AG04450 (cell line): ENCODE measurements around the gene TANC1. TPM values are rescaled to one million over a fixed set of nuclear protein-coding genes. Genes with fewer than 3 reads are reported as not detected.

Source experiments
- CTCF ChIA-PET: fragments of 300-600, 350-600 bp; formaldehyde crosslinking; extraction: SDS; loops from one replicate; lab custom pipeline; 2022; ENCODE audit warnings: antibody characterized with exemption, inconsistent platforms; lab: Charles Lee
- POLR2A ChIA-PET: fragments of 350-600 bp; formaldehyde crosslinking; extraction: SDS; loops from one replicate; lab custom pipeline; 2021; ENCODE audit warnings: antibody characterized with exemption, inconsistent platforms; lab: Yijun Ruan, JAX
- DNase-seq: peaks from one replicate; pipeline ENCODE4 v3.0.0-alpha.2; 2011; ENCODE audit warnings: low read depth, low spot score
- H3K27ac ChIP-seq: one replicate; pipeline ENCODE4 v1.5.1; 2012; ENCODE audit warnings: low read depth, low read length, control low read depth
- H3K27me3 ChIP-seq: one replicate; pipeline ENCODE4 v1.6.0; 2012; ENCODE audit warnings: low read length; ENCODE audit not compliant: control insufficient read depth, insufficient read depth
- H3K4me3 ChIP-seq: 2 replicates; pipeline ENCODE4 v1.5.1; 2011; ENCODE audit warnings: mild to moderate bottlenecking, low read depth, low read length, control low read depth
- H3K9me3 ChIP-seq: 2 replicates; pipeline ENCODE4 v1.5.1; 2012; ENCODE audit warnings: low read length; ENCODE audit not compliant: control insufficient read depth, insufficient read depth
- polyA plus RNA-seq: library from polyadenylated mRNA; depleted of rRNA; stranded (reverse); fragments of >200 nt; gene quantifications from 2 replicates; pipeline ENCODE4 v1.2.3, GENCODE V29; 2011
- TF ChIP-seq, protein P1 (sequence below): IDR thresholded peaks from 2 replicates; pipeline ENCODE4 v1.5.1; 2011; ENCODE audit warnings: low read depth, low read length, control low read depth, inconsistent platforms

Gene TANC1
- polyA plus RNA-seq, 1 experiment: 28.0 TPM

DNA sequence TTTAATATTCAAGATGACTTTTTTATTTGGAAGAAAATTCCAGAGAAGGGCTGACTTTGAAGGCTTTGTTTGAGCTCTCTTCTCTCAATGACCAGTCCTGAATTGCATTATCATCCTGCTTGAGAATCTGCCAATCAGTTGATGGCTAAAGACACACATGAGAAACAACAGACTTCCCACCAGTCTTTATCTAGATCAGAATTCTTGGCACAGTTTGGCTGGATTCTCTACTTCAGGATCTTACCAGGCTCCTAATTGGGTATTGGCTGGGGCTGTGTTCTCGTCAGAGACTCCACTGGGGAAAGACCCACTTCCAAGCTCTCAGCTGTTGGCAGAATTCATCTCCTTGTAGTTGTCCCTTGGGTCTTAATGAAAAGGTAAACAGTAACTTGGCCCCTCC is 232.1 kb downstream of the TANC1 start:
- CTCF ChIA-PET: no interaction called here

GRCh38 chr2:159201360-159202063 is 233.1 kb downstream of the TANC1 start:
- CTCF ChIA-PET: no interaction called here

More for the DNA sequence above, 232.1 kb downstream of the TANC1 start:
- H3K27me3 ChIP-seq: no peaks in the 10 kb centered on the region
- POLR2A ChIA-PET: interaction anchor here (0.6 kb wide), 1 partner anchor 68 kb away, joined by 3 read pairs; no protein-coding TSS in a partner anchor
- DNase-seq: no peak
- TF ChIP-seq, protein P1, sequence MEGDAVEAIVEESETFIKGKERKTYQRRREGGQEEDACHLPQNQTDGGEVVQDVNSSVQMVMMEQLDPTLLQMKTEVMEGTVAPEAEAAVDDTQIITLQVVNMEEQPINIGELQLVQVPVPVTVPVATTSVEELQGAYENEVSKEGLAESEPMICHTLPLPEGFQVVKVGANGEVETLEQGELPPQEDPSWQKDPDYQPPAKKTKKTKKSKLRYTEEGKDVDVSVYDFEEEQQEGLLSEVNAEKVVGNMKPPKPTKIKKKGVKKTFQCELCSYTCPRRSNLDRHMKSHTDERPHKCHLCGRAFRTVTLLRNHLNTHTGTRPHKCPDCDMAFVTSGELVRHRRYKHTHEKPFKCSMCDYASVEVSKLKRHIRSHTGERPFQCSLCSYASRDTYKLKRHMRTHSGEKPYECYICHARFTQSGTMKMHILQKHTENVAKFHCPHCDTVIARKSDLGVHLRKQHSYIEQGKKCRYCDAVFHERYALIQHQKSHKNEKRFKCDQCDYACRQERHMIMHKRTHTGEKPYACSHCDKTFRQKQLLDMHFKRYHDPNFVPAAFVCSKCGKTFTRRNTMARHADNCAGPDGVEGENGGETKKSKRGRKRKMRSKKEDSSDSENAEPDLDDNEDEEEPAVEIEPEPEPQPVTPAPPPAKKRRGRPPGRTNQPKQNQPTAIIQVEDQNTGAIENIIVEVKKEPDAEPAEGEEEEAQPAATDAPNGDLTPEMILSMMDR: no peak
- H3K4me3 ChIP-seq: no peak overlapping the region
- no peak overlapping the region for H3K27ac ChIP-seq
- H3K9me3 ChIP-seq: no peaks in the 10 kb centered on the region

DNA sequence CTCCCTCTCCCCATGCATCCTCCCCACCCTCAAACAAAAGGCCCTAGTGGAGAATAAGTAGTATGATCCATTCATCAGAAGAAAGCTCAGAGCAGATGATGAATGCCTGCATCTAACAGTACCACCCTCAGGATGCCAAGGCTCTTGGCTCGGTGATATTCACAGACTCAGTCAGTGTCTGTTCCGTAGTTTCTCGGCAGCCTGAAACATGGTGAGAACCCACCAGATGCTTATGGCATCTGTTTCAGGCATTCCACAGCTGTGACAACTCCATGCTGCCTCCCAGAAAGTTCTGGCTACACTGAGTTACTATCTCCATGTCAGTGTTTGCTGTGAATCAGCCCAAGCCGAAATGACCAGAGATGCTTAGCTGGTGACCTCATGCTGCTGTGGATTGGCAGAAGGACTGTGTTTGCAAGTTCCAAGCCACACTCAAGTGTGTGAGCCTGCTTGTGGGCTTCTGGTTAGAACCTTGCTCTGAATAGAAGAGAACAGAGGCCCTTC is 234.2 kb downstream of the TANC1 start:
- ChIA-PET POLR2A (interaction anchor here (0.6 to 1.9 kb wide), 9 partner anchors 24 to 1900 kb away, joined by 3 to 8 read pairs (median 4); partner anchors contain the start of gene WDSUB1), CTCF (interaction anchor here (0.6 to 1.2 kb wide), 2 partner anchors 34 to 40 kb away, joined by 3 to 4 read pairs; no protein-coding TSS in a partner anchor)
- TF ChIP-seq, protein P1: no peak
- Histone ChIP-seq H3K27ac (peak overlapping the region; percentile 87), H3K9me3 (no peaks in the 10 kb centered on the region), H3K4me3 (peak overlapping the region; percentile 18), H3K27me3 (no peaks in the 10 kb centered on the region)
- DNase-seq: peak; percentile 98

More at GRCh38 chr2:159201360-159202063, 233.1 kb downstream of the TANC1 start:
- DNase-seq: peak; percentile 13
- H3K27ac ChIP-seq: peak overlapping the region; percentile 87
- POLR2A ChIA-PET: interaction anchor here (0.7 to 1.9 kb wide), 3 partner anchors 10 to 61 kb away, joined by 3 to 4 read pairs (median 3); no protein-coding TSS in a partner anchor
- TF ChIP-seq, protein P1: no peak
- H3K4me3 ChIP-seq: no peak overlapping the region
- H3K9me3 ChIP-seq: no peaks in the 10 kb centered on the region
- no peaks in the 10 kb centered on the region for H3K27me3 ChIP-seq

DNA sequence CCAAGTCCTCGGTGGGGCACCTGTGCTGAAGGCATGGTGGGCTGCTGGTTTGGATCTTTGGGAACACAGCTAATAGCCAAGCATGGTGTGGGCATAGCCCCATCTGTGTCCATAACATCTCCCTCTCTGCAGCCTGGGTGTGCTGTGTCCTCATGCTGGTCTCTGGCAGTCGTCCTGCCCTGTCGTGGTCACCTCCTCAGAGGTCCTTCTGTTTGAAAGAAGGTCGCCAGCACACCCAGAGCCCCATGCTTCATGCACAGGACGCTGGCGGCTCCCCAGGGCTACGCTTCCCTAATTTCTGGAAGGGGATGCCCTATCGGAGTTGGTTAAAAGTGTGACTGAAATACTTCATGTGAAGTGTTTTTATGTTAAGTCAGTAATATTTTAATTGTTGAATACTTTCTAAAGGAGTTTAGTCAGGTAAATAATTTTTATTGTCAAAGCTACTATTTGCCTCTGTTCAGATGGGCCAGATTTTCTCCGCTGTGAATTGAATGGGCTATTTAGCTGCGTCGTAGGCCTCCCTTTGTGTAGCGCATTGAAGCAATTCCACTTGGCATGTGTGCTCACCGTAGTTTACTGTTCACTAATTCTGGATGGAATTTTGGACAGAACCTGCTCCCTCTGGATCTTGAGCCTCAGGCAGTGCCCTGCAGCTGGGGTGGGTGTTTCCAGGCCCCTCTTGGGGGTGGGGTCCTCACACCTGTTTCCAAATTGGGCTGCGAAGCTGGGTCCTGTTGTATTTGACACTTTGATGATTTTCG is 236.1 kb downstream of the TANC1 start:
- H3K27ac ChIP-seq: no peak overlapping the region
- ChIA-PET CTCF (no interaction called here), POLR2A (no interaction called here)
- DNase-seq: no peak
- H3K27me3 ChIP-seq: no peaks in the 10 kb centered on the region
- no peaks in the 10 kb centered on the region for H3K9me3 ChIP-seq
- H3K4me3 ChIP-seq: no peak overlapping the region
- TF ChIP-seq, protein P1: no peak
